Activated T-cell treated with anti-CD3 and anti-CD28 coated beads, Interleukin-2, amount 50 U/mL, for 4 hours (primary cell): ENCODE results near the gene CPE. TPM values are rescaled to one million over a fixed set of nuclear protein-coding genes. Genes with fewer than 3 reads are reported as not detected.

ENCODE experiments used
- ATAC-seq, 2 donors: fragments of 200-7000 bp; cut with Tn5 transposase; one replicate each; pipeline ENCODE4 v1.10.0; 2021
- DNase-seq: peaks from one replicate; pipeline ENCODE4 v3.0.0-alpha.2; 2020
- H3K27me3 Mint-ChIP-seq: one replicate; pipeline ENCODE4 v1.8.0; 2021; ENCODE audit warnings: low read depth, mixed read lengths
- H3K36me3 Mint-ChIP-seq: one replicate; pipeline ENCODE4 v1.8.0; 2022; ENCODE audit warnings: mixed read lengths; ENCODE audit not compliant: insufficient read depth
- H3K4me1 Mint-ChIP-seq: one replicate; pipeline ENCODE4 v1.8.0; 2021; ENCODE audit warnings: low read depth, mixed read lengths
- H3K4me3 Mint-ChIP-seq: one replicate; pipeline ENCODE4 v1.8.0; 2021; ENCODE audit warnings: mild to moderate bottlenecking, moderate library complexity, mixed read lengths
- H3K9me3 Mint-ChIP-seq: one replicate; pipeline ENCODE4 v1.8.0; 2021; ENCODE audit warnings: mixed read lengths
- total RNA-seq, 3 donors: library from RNA; stranded (reverse); gene quantifications; one replicate each; pipeline ENCODE4 v1.2.1, GENCODE V29; 2021

Gene CPE
- total RNA-seq, 3 donors from 2014 or later, result 0.40 TPM; not detected in 2

GRCh38 chr4:165351359-165352130, 27.3 kb upstream of the CPE start:
- no peaks in the 10 kb centered on the region for H3K4me1 Mint-ChIP-seq
- ATAC-seq, result no peak
- H3K4me3 Mint-ChIP-seq, result no peak overlapping the region
- peaks cover 8% of the 10 kb centered on the region for H3K27me3 Mint-ChIP-seq
- no peaks in the 10 kb centered on the region for H3K9me3 Mint-ChIP-seq
- DNase-seq, result no peak
- no peaks in the 10 kb centered on the region for H3K36me3 Mint-ChIP-seq

GRCh38 chr4:165355900-165356300, 22.9 kb upstream of the CPE start:
- Mint-ChIP-seq H3K4me1 (no peaks in the 10 kb centered on the region), H3K9me3 (no peaks in the 10 kb centered on the region), H3K27me3 (peaks cover 14% of the 10 kb centered on the region), H3K36me3 (no peaks in the 10 kb centered on the region), H3K4me3 (no peak overlapping the region)
- DNase-seq, result no peak
- ATAC-seq, result no peak

GRCh38 chr4:165359506-165359905, 19.3 kb upstream of the CPE start:
- no peak for DNase-seq
- H3K36me3 Mint-ChIP-seq, result no peaks in the 10 kb centered on the region
- peaks cover 16% of the 10 kb centered on the region for H3K27me3 Mint-ChIP-seq
- H3K9me3 Mint-ChIP-seq, result no peaks in the 10 kb centered on the region
- no peak overlapping the region for H3K4me3 Mint-ChIP-seq
- ATAC-seq, result no peak
- no peaks in the 10 kb centered on the region for H3K4me1 Mint-ChIP-seq

- Mint-ChIP-seq H3K36me3 (no peaks in the 10 kb centered on the region), H3K4me1 (no peaks in the 10 kb centered on the region), H3K27me3 (peaks cover 16% of the 10 kb centered on the region), H3K4me3 (no peak overlapping the region), H3K9me3 (no peaks in the 10 kb centered on the region)
- DNase-seq (no peak), ATAC-seq (no peak)
Measured at GRCh38 chr4:165360041-165360695, 18.6 kb upstream of the CPE start.

- DNase-seq (no peak), ATAC-seq (no peak)
- Mint-ChIP-seq H3K4me3 (no peak overlapping the region), H3K9me3 (no peaks in the 10 kb centered on the region), H3K36me3 (no peaks in the 10 kb centered on the region), H3K4me1 (no peaks in the 10 kb centered on the region), H3K27me3 (peaks cover 16% of the 10 kb centered on the region)
Measured at GRCh38 chr4:165360985-165361670, 17.7 kb upstream of the CPE start.

DNA sequence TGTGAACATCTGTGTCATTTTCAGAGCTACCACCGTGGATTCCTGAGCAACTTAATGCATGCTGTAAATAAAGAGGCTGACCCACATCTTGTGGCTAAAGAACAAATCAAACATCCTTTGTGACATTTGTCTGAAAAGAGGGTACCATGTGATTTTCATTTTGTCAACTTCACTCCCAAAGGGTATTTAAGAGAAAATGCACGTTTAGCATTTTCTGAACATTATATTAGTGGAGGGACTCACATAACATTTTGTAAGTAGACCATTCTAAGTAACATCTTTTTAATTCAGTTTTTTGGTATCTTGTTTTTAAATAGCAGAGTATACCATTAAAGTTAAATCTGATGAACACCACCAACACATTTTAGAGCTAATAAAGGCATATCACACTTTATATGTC, 17.0 kb upstream of the CPE start:
- DNase-seq (no peak), ATAC-seq (no peak)
- H3K36me3 Mint-ChIP-seq, result no peaks in the 10 kb centered on the region
- H3K4me3 Mint-ChIP-seq, result no peak overlapping the region
- H3K9me3 Mint-ChIP-seq, result no peaks in the 10 kb centered on the region
- no peaks in the 10 kb centered on the region for H3K4me1 Mint-ChIP-seq
- peaks cover 16% of the 10 kb centered on the region for H3K27me3 Mint-ChIP-seq

DNA sequence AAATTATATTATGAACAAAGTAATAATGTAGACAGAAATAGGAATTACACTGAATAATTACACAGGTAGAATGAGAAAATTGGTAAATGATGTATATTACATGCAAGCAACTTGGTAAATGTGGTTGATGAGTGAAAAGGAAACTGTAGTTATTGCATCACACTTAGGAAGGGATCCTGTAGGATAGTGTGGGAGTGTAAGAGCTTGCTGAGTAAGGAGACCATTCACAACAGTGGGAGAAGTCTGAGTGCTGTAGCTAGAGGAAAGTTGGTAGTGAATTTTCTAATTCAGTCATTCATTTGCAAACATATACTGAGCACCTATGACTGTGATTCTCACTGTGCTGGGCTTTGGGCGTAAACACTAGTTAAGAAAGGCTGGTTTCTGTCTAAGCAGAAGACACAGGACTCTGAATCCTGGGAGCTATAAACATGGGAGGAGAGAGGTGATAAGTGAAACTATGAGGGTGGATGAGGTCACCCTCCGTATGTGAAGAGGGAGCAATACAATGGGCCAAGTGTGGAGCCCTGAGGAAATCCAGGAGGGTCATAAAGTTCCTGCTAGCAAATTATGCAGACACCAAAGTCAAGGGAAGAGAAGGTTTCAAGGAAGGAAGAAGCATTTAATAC, 14.2 kb upstream of the CPE start:
- Mint-ChIP-seq H3K27me3 (peaks cover 16% of the 10 kb centered on the region), H3K36me3 (no peaks in the 10 kb centered on the region), H3K9me3 (no peaks in the 10 kb centered on the region), H3K4me1 (no peaks in the 10 kb centered on the region), H3K4me3 (no peak overlapping the region)
- no peak for DNase-seq
- no peak for ATAC-seq

GRCh38 chr4:165367040-165367439, 11.8 kb upstream of the CPE start:
- Mint-ChIP-seq H3K36me3 (no peaks in the 10 kb centered on the region), H3K9me3 (no peaks in the 10 kb centered on the region), H3K27me3 (peaks cover 4% of the 10 kb centered on the region), H3K4me1 (no peaks in the 10 kb centered on the region), H3K4me3 (no peak overlapping the region)
- DNase-seq (no peak), ATAC-seq (no peak)

DNA sequence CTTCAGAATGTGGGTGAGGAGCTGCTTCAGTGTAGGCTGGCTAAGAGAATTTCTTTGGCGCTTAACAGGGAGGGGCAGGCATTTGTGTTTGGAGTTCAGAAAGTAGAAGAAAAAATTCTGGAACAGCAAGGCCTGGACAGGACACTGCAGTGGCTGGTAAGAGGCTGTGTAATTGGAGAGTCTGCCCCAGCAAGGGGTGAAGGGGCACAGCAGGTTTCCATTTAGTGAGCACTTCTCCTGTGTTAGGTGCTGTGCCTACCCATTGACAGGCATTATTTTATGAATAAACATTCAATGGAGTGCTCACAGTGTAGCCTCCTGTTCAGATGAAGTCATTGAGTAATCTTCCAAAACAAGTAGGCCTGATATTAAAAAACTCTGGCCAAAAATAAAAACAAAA, 10.7 kb upstream of the CPE start:
- DNase-seq, result no peak
- peaks cover 2% of the 10 kb centered on the region for H3K27me3 Mint-ChIP-seq
- no peaks in the 10 kb centered on the region for H3K4me1 Mint-ChIP-seq
- no peaks in the 10 kb centered on the region for H3K36me3 Mint-ChIP-seq
- no peaks in the 10 kb centered on the region for H3K9me3 Mint-ChIP-seq
- H3K4me3 Mint-ChIP-seq, result no peak overlapping the region
- no peak for ATAC-seq

GRCh38 chr4:165368567-165368966, 10.2 kb upstream of the CPE start:
- no peak for ATAC-seq
- no peak for DNase-seq
- no peak overlapping the region for H3K4me3 Mint-ChIP-seq
- H3K4me1 Mint-ChIP-seq, result no peaks in the 10 kb centered on the region
- no peaks in the 10 kb centered on the region for H3K36me3 Mint-ChIP-seq
- H3K9me3 Mint-ChIP-seq, result no peaks in the 10 kb centered on the region
- no peaks in the 10 kb centered on the region for H3K27me3 Mint-ChIP-seq

DNA sequence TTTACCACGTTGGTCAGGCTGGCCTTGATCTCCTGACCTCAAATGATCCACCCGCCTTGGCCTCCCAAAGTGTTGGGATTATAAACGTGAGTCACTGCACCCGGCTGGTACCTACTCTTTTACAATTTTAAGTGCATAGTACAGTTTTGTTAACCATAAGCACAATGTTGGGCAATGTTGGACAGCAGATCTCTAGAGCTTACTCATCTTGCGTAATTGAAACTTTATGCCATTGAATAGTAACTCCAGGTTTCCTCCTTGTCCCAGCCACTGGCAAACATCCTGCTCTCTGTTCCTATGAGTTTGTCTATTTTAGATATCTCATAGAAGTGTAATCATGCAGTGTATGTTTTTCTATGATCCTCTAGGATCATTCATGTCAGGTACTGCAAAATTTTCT, 9.3 kb upstream of the CPE start:
- no peak for ATAC-seq
- H3K4me1 Mint-ChIP-seq, result no peaks in the 10 kb centered on the region
- no peaks in the 10 kb centered on the region for H3K9me3 Mint-ChIP-seq
- no peaks in the 10 kb centered on the region for H3K36me3 Mint-ChIP-seq
- H3K4me3 Mint-ChIP-seq, result no peak overlapping the region
- no peak for DNase-seq
- peaks cover 4% of the 10 kb centered on the region for H3K27me3 Mint-ChIP-seq

DNA sequence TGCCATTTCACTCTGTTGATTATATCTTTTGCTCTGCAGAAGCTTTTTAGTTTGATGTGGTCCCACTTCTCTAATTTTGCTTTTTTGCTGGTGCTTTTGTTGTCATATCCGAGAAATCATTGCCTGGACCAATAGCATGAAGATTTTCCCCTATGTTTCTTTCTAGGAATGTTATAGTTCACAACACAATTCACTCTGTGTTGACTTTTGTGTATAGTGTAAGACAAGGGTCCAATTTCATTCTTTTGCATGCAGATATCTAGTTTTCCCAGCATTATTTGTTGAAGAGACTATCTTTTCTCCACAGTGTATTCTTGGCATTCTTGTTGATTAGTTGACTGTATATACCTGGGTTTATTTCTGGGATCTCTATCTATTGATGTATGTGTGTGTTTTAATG, 8.3 kb upstream of the CPE start:
- H3K4me1 Mint-ChIP-seq, result no peaks in the 10 kb centered on the region
- ATAC-seq, result no peak
- DNase-seq, result no peak
- no peaks in the 10 kb centered on the region for H3K36me3 Mint-ChIP-seq
- peaks cover 10% of the 10 kb centered on the region for H3K27me3 Mint-ChIP-seq
- no peaks in the 10 kb centered on the region for H3K9me3 Mint-ChIP-seq
- no peak overlapping the region for H3K4me3 Mint-ChIP-seq

- Mint-ChIP-seq H3K4me1 (peaks cover 5% of the 10 kb centered on the region), H3K4me3 (no peak overlapping the region), H3K27me3 (peaks cover 38% of the 10 kb centered on the region), H3K36me3 (no peaks in the 10 kb centered on the region), H3K9me3 (no peaks in the 10 kb centered on the region)
- DNase-seq, result no peak
- ATAC-seq, result no peak
Measured at GRCh38 chr4:165375465-165375864, 3.3 kb upstream of the CPE start.

GRCh38 chr4:165378398-165378744, 437 bp upstream of the CPE start:
- Mint-ChIP-seq H3K27me3 (peaks cover 51% of the 10 kb centered on the region), H3K4me3 (peak overlapping the region; percentile 68)

More at GRCh38 chr4:165378398-165378744, 437 bp upstream of the CPE start:
- ATAC-seq (no peak), DNase-seq (no peak)
- Mint-ChIP-seq H3K9me3 (no peaks in the 10 kb centered on the region), H3K4me1 (peaks cover 5% of the 10 kb centered on the region), H3K36me3 (no peaks in the 10 kb centered on the region)
